K562 (cell line): ENCODE measurements around the gene MEGF11. TPM values are rescaled to one million over a fixed set of nuclear protein-coding genes. Genes with fewer than 3 reads are reported as not detected.

ENCODE experiments used
- ATAC-seq: fragments of 200-7000 bp; cut with Tn5 transposase; 3 replicates; pipeline ENCODE4 v1.9.1; 2020; ENCODE audit warnings: moderate library complexity
- BruUV-seq: library from RNA; stranded (reverse); fragments of 400-500 nt; replicated peaks from 2 replicates; lab custom pipeline; 2021; lab: Mats Ljungman, UMichigan
- CTCF ChIA-PET: fragments of 300-600 bp; formaldehyde crosslinking; extraction: SDS; loops from one replicate; lab custom pipeline; 2021; ENCODE audit warnings: low intra/inter-chr PET ratio; lab: Yijun Ruan, JAX
- POLR2A ChIA-PET: fragments of 300-600, 350-650 bp; sonication (Branson Sonifier 250); formaldehyde crosslinking; extraction: SDS; loops from one replicate; lab custom pipeline; 2021; ENCODE audit warnings: antibody characterized with exemption, inconsistent platforms; lab: Yijun Ruan, JAX
- DNase-seq, 4 experiments: peaks; one replicate each; pipeline versions ENCODE4 v3.0.0 to v3.0.0-alpha.2; 2011 to 2018; ENCODE audit warnings: low spot score in 3 of 4, mixed read lengths in 3 of 4; ENCODE audit errors: extremely low read depth in 1 of 4
- FAIRE-seq: peaks from 2 replicates; lab custom pipeline; 2011; peaks lifted over from hg19 to GRCh38; lab: Jason Lieb, UNC
- H2AFZ ChIP-seq: 2 replicates; pipeline ENCODE4 v1.6.0; 2011; ENCODE audit warnings: low read depth, low read length, control low read depth, inconsistent platforms
- H3K27ac ChIP-seq: fragments of 200-600 bp; 3 replicates; pipeline ENCODE4 v1.8.0; 2011; ENCODE audit warnings: low read depth, mild to moderate bottlenecking, control low read depth, inconsistent platforms, low read length, moderate library complexity, mixed read lengths; ENCODE audit errors: extremely low read depth
- H3K27me3 ChIP-seq, 2 experiments: fragments of 300-600 bp in 1 of 2; 2 replicates in 1 of 2; 3 replicates in 1 of 2; pipeline versions ENCODE4 v1.6.0 to v1.8.0; 2011; ENCODE audit warnings: inconsistent platforms in 2 of 2, low read length in 2 of 2, mild to moderate bottlenecking in 1 of 2, mixed read lengths in 1 of 2, moderate library complexity in 1 of 2; ENCODE audit not compliant: control insufficient read depth in 2 of 2, insufficient read depth in 2 of 2
- H3K36me3 ChIP-seq: fragments of 300-600 bp; 3 replicates; pipeline ENCODE4 v1.8.0; 2011; ENCODE audit warnings: mild to moderate bottlenecking, low read length, inconsistent platforms; ENCODE audit not compliant: control insufficient read depth, insufficient read depth
- H3K4me1 ChIP-seq, 2 experiments: fragments of 200-600 bp in 1 of 2; replicated peaks in 1 of 2; 2 replicates in 1 of 2; 3 replicates in 1 of 2; pipeline versions ENCODE4 v1.5.1 to v1.8.0; 2011; ENCODE audit warnings: inconsistent platforms in 2 of 2, low read length in 2 of 2, mild to moderate bottlenecking in 1 of 2, mixed read lengths in 1 of 2, moderate library complexity in 1 of 2; ENCODE audit not compliant: control insufficient read depth in 2 of 2, insufficient read depth in 2 of 2
- H3K4me2 ChIP-seq: 2 replicates; pipeline ENCODE4 v1.6.1; 2011; ENCODE audit warnings: low read length, control low read depth, inconsistent platforms, mixed read lengths; ENCODE audit not compliant: insufficient read depth
- H3K4me3 ChIP-seq: fragments of 200-600 bp; sonication (generic), shearing (Covaris generic); 2 replicates; pipeline ENCODE4 v1.5.1; 2016; ENCODE audit warnings: control low read depth, inconsistent platforms
- H3K79me2 ChIP-seq: fragments of 200-600 bp; 3 replicates; pipeline ENCODE4 v1.8.0; 2011; ENCODE audit warnings: low read length, inconsistent platforms; ENCODE audit not compliant: control insufficient read depth, insufficient read depth
- H3K9ac ChIP-seq, 2 experiments: 2 replicates each; pipeline versions ENCODE4 v1.6.0 to v1.6.1; 2011; ENCODE audit warnings: low read depth in 2 of 2, low read length in 2 of 2, control low read depth in 1 of 2, inconsistent platforms in 1 of 2, mild to moderate bottlenecking in 1 of 2, mixed read lengths in 1 of 2; ENCODE audit not compliant: insufficient read depth in 1 of 2
- H3K9me1 ChIP-seq: one replicate; pipeline ENCODE4 v1.6.0; 2011; ENCODE audit warnings: inconsistent platforms, mild to moderate bottlenecking, low read length, moderate library complexity; ENCODE audit not compliant: control insufficient read depth, insufficient read depth
- H3K9me3 ChIP-seq: replicated peaks from 2 replicates; pipeline ENCODE4 v1.5.1; 2011; ENCODE audit warnings: low read depth, low read length, inconsistent platforms; ENCODE audit not compliant: control insufficient read depth, insufficient read depth
- H4K20me1 ChIP-seq: replicated peaks from 2 replicates; pipeline ENCODE4 v1.6.1; 2011; ENCODE audit warnings: low read length, inconsistent platforms, mixed read lengths; ENCODE audit not compliant: control insufficient read depth, insufficient read depth
- DNMT1 ChIP-seq: fragments of 450-650 bp; IDR thresholded peaks from 2 replicates; pipeline ENCODE4 v1.6.1; 2016; ENCODE audit warnings: antibody characterized with exemption, mild to moderate bottlenecking
- GATA2 ChIP-seq: sonication (generic); formaldehyde crosslinking; IDR thresholded peaks from 2 replicates; pipeline ENCODE4 v1.4.0; 2020; ENCODE audit warnings: mild to moderate bottlenecking, missing genetic modification reagents
- HEY1 ChIP-seq: fragments of 250-450 bp; sonication (Bioruptor Pico); IDR thresholded peaks from 2 replicates; pipeline ENCODE4 v1.5.0; 2020; ENCODE audit warnings: mild to moderate bottlenecking, moderate library complexity, borderline replicate concordance
- HNRNPL ChIP-seq: fragments of 200-400 bp; formaldehyde crosslinking; IDR thresholded peaks from 2 replicates; pipeline ENCODE4 v1.6.1; 2017; ENCODE audit warnings: low read depth, mild to moderate bottlenecking, low read length
- MEF2D ChIP-seq: conservative IDR thresholded peaks from 2 replicates; pipeline ENCODE4 v1.6.1; 2016; ENCODE audit warnings: low read depth, missing genetic modification characterization, missing compliant biosample characterization
- NFIX ChIP-seq: fragments of 250-450 bp; sonication (Bioruptor Pico); IDR thresholded peaks from 2 replicates; pipeline ENCODE4 v1.4.0; 2020; ENCODE audit warnings: low read depth, mild to moderate bottlenecking, moderate library complexity
- SIN3A ChIP-seq, 2 experiments: fragments of 150-350 bp in 1 of 2; IDR thresholded peaks; 2 replicates each; pipeline ENCODE4 v1.6.1; 2011 to 2016; ENCODE audit warnings: borderline replicate concordance in 2 of 2, low read depth in 2 of 2, low read length in 2 of 2, mild to moderate bottlenecking in 2 of 2, moderate library complexity in 2 of 2; ENCODE audit not compliant: control insufficient read depth in 1 of 2
- SMAD4 ChIP-seq: fragments of 250-450 bp; sonication (Bioruptor Pico); conservative IDR thresholded peaks from 2 replicates; pipeline ENCODE4 v1.8.0; 2021; ENCODE audit warnings: inconsistent platforms, mild to moderate bottlenecking, moderate library complexity
- SNRNP70 ChIP-seq: fragments of 200-400 bp; formaldehyde crosslinking; optimal IDR thresholded peaks from 2 replicates; pipeline ENCODE3; 2017; ENCODE audit warnings: low read depth, low read length
- TEAD4 ChIP-seq, 2 experiments: sonication (generic) in 1 of 2; formaldehyde crosslinking in 1 of 2; IDR thresholded peaks; 2 replicates each; pipeline versions ENCODE4 v1.6.1 to v1.8.0; 2012 to 2022; ENCODE audit warnings: borderline replicate concordance in 1 of 2, inconsistent platforms in 1 of 2, low read length in 1 of 2, mild to moderate bottlenecking in 1 of 2, missing genetic modification reagents in 1 of 2
- USF2 ChIP-seq: sonication (generic); formaldehyde crosslinking; IDR thresholded peaks from 2 replicates; pipeline ENCODE4 v1.5.0; 2020; ENCODE audit warnings: missing genetic modification reagents
- ZNF134 ChIP-seq: fragments of 250-450 bp; sonication (Bioruptor Pico); conservative IDR thresholded peaks from 2 replicates; pipeline ENCODE4 v1.4.0; 2020
- ZNF140 ChIP-seq: fragments of 250-450 bp; sonication (Bioruptor Pico); IDR thresholded peaks from 2 replicates; pipeline ENCODE4 v1.8.0; 2021; ENCODE audit warnings: moderate library complexity, mild to moderate bottlenecking, inconsistent platforms
- ZNF398 ChIP-seq: fragments of 250-450 bp; sonication (Bioruptor Pico); IDR thresholded peaks from 2 replicates; pipeline ENCODE4 v1.8.0; 2021; ENCODE audit warnings: moderate library complexity, mild to moderate bottlenecking, inconsistent platforms
- ZNF764 ChIP-seq: fragments of 250-450 bp; sonication (Bioruptor Pico); IDR thresholded peaks from 2 replicates; pipeline ENCODE4 v1.4.0; 2020; ENCODE audit warnings: low read depth, mild to moderate bottlenecking, moderate library complexity
- ZNF766 ChIP-seq: fragments of 200-800 bp; sonication (Bioruptor generic); conservative IDR thresholded peaks from 2 replicates; pipeline ENCODE4 v1.6.1; 2016; ENCODE audit warnings: missing genetic modification characterization, missing compliant biosample characterization
- WGBS: fragments of 100-300 bp; shearing (Covaris generic); methylation state at CpG from one replicate; pipeline ENCODE4 v1.1.6; 2016; ENCODE audit warnings: low coverage, mixed read lengths; ENCODE audit not compliant: insufficient coverage; ENCODE audit errors: missing lambda C conversion rate; 5-methylcytosine and 5-hydroxymethylcytosine counted together
- in situ Hi-C: fragments of 300-500 bp; cut with MboI; formaldehyde crosslinking; loops from 4 replicates; pipeline ENCODE4 v1.15.0; 2018; ENCODE audit warnings: inconsistent platforms, mixed read lengths
- intact Hi-C: fragments of 100-400 bp; cut with micrococcal nuclease; formaldehyde crosslinking; loops from 2 replicates; pipeline ENCODE4 v1.14.2; 2022
- polyA plus RNA-seq, 8 experiments: library from polyadenylated mRNA; depleted of rRNA in 4 of 8; stranded (reverse) in 5 of 8; unstranded in 3 of 8; fragments of >200 nt; fragmentation: Nextera tagmentation in 2 of 8; fragmentation: Illumina TruSeq in 1 of 8; extraction: Ambion mirVana in 2 of 8; extraction: Trizol in 1 of 8; gene quantifications; 2 replicates each; pipeline versions ENCODE4 v1.2.1 to v1.2.3, GENCODE V29; 2011 to 2014; ENCODE audit warnings: inconsistent platforms in 1 of 8, missing spikeins in 1 of 8
- total RNA-seq, 7 experiments: library from RNA; depleted of rRNA in 6 of 7; stranded (reverse); fragments of >200 nt in 6 of 7; fragmentation: Illumina TruSeq in 2 of 7; extraction: Trizol in 2 of 7; gene quantifications; 2 replicates each; pipeline versions ENCODE4 v1.2.1 to v1.2.3, GENCODE V29; 2011 to 2021; ENCODE audit warnings: low replicate concordance in 1 of 7

Gene MEGF11
- total and polyA plus RNA-seq, 9 of the 15 experiments (the other 6 are each of a cell fraction or from before 2014, with no cell fraction given): 0.06 to 0.23 (median 0.20) TPM; not detected in 6

GRCh38 chr15:65896236-65896635, 357.3 kb downstream of the MEGF11 start (continued):
- TF ChIP-seq MEF2D (tag): no peak
- no peak for TF ChIP-seq SIN3A (IDR thresholded peaks at IDR 0.05; ENCODE audit: borderline replicate concordance in 2 of 2, control insufficient read depth in 1 of 2, low read depth in 2 of 2, low read length in 2 of 2)
- no peak for TF ChIP-seq NFIX (CRISPR knock-in tag)
- no peak for TF ChIP-seq HEY1
- no peak for TF ChIP-seq TEAD4 (IDR thresholded peaks at IDR 0.05; ENCODE audit: low read length)
- no peak for TF ChIP-seq TEAD4 (CRISPR knock-in tag; IDR thresholded peaks at IDR 0.05; ENCODE audit: borderline replicate concordance)
- TF ChIP-seq ZNF766 (CRISPR knock-in tag): no peak
- TF ChIP-seq ZNF140: no peak

- Histone ChIP-seq H4K20me1 (no peaks in the 10 kb centered on the region; the same call in 1 of the 2 replicates), H3K27ac (no peak overlapping the region), H3K79me2 (peaks cover 4% of the 10 kb centered on the region; the same call in 2 of the 3 replicates), H3K4me2 (no peak overlapping the region), H2AFZ (no peak overlapping the region), H3K36me3 (peaks cover 73% of the 10 kb centered on the region), H3K9ac (no peak overlapping the region), H3K4me3 (no peak overlapping the region), H3K4me1 (no peaks in the 10 kb centered on the region), H3K9me3 (no peaks in the 10 kb centered on the region), H3K9me1 (peaks cover 3% of the 10 kb centered on the region), H3K27me3 (no peaks in the 10 kb centered on the region)
- POLR2A ChIA-PET: no interaction called here
- 94% methylated on average over 5 of the region's 5 CpGs for WGBS
- intact Hi-C loops: no loop called here
- FAIRE-seq (no peak), ATAC-seq (no peak), DNase-seq (no peak)
- in situ Hi-C loops: no loop called here
- CTCF ChIA-PET: no interaction called here
- BruUV-seq: no TSS peak
- no peak for TF ChIP-seq ZNF134
- TF ChIP-seq ZNF764: no peak
- TF ChIP-seq GATA2 (CRISPR knock-in tag): no peak
- no peak for TF ChIP-seq HNRNPL
- no peak for TF ChIP-seq USF2 (CRISPR knock-in tag)
- TF ChIP-seq SNRNP70: no peak
- TF ChIP-seq SMAD4 (CRISPR knock-in tag): no peak
- TF ChIP-seq DNMT1: no peak
- no peak for TF ChIP-seq ZNF398
Measured at GRCh38 chr15:65893060-65893459, 360.5 kb downstream of the MEGF11 start.
